Measurements from ENCODE around the gene SEC61A2. TPM values are rescaled to one million over a fixed set of nuclear protein-coding genes. Genes with fewer than 3 reads are reported as not detected.

Gene SEC61A2
- total and polyA plus RNA-seq, 2 of the 8 experiments (the other 6 are each of a cell fraction or from before 2014, with no cell fraction given) = 18.2 to 19.2 TPM

DNA sequence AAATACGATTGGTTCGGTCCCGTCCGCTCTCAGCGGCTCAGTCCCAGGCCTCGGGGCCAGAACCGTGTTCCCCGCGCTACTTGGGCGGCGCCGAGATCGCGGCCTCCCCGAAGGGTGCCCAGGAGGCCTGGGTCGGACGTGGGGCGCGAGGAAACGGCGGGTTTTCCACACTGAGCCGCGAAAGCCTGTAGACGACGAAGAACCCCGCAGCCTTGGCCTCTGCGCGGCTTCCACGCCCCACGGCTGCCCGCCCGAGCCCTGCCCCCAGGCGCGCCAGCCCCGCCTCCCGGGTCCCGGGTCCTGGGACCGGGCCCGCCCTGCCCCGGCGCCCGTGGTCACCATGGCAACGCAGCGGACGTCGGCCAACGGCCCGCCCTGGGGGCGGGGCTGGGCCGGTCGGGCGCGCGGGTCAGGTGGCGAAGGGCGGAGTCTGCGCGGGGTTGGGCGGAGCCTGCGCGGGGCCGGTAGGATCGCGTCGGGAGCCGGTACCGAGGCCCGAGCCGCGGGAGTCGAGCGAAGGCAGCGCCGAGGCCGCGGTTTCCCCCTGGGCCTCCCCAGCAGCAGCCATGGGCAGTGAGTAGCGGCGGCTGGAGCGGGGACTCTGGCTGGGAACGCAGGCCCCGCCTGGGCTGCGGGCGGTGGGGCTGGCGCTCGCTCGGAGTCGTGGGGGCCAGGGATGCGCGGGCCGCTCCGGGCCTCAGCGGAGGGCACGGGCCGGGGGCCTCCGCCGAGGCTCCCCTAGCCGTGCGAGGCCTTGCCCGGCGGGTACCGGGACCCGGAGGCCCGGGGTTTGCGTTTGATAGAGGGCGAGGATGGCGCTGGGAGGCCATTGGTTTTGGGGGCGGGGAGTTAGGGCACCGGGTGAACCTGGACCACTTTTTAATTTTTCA is at the start of gene SEC61A2 (continued):
- TF ChIP-seq CHD1 (IDR thresholded peaks at IDR 0.05; ENCODE audit: low read depth, low read length) (no peak), ZNF274 (IDR thresholded peaks at IDR 0.05; ENCODE audit: borderline replicate concordance, extremely low read depth, low read length) (no peak), BRCA1 (IDR thresholded peaks at IDR 0.05; ENCODE audit: low read depth, low read length) (no peak), POU5F1 (IDR thresholded peaks at IDR 0.05; ENCODE audit: low read depth, low read length) (no peak), POLR2A (IDR thresholded peaks at IDR 0.05; ENCODE audit: control extremely low read depth in 1 of 2, low read depth in 2 of 2, low read length in 2 of 2) (no peak; a peak in 2 of 3 replicates), SIN3A (conservative IDR thresholded peaks at IDR 0.05 in 1 of 2, IDR thresholded peaks at IDR 0.05 in 1 of 2; ENCODE audit: low read depth in 1 of 2, low read length in 2 of 2) (no peak; a peak in 1 of 4 replicates), TAF1 (IDR thresholded peaks at IDR 0.05; ENCODE audit: low read depth, low read length) (peak; percentile 59; the same call in 1 of the 2 replicates), RXRA (IDR thresholded peaks at IDR 0.05; ENCODE audit: insufficient read depth, low read depth, low read length) (no peak), RBBP5 (IDR thresholded peaks at IDR 0.05; ENCODE audit: borderline replicate concordance, low read depth, low read length) (peak; percentile 85), YY1 (IDR thresholded peaks at IDR 0.05; ENCODE audit: low read depth, low read length) (0 out of 2 replicates have a peak, but pooled peaks have one; percentile 52), EGR1 (IDR thresholded peaks at IDR 0.05; ENCODE audit: borderline replicate concordance, low read depth, low read length) (no peak), MAFK (IDR thresholded peaks at IDR 0.05; ENCODE audit: low read depth, low read length) (no peak), RFX5 (IDR thresholded peaks at IDR 0.05; ENCODE audit: borderline replicate concordance, low read depth, low read length) (no peak), TBP (IDR thresholded peaks at IDR 0.05; ENCODE audit: low read depth, low read length) (peak; percentile 15; the same call in 1 of the 2 replicates), JUN (IDR thresholded peaks at IDR 0.05; ENCODE audit: low read depth, low read length) (no peak), SAP30 (IDR thresholded peaks at IDR 0.05; ENCODE audit: insufficient read depth, insufficient replicate concordance, low read length) (no peak), KDM4A (IDR thresholded peaks at IDR 0.05; ENCODE audit: low read depth, low read length, severe bottlenecking) (peak; percentile 89), GABPA (IDR thresholded peaks at IDR 0.05; ENCODE audit: borderline replicate concordance, insufficient read depth, low read length) (no peak), BACH1 (IDR thresholded peaks at IDR 0.05; ENCODE audit: low read length) (peak; percentile 17; the same call in 1 of the 2 replicates), RAD21 (IDR thresholded peaks at IDR 0.05 in 1 of 2, conservative IDR thresholded peaks at IDR 0.05 in 1 of 2; ENCODE audit: low read depth in 2 of 2, low read length in 2 of 2) (no peak), TCF12 (IDR thresholded peaks at IDR 0.05; ENCODE audit: low read depth, low read length) (no peak), SIX5 (IDR thresholded peaks at IDR 0.05; ENCODE audit: low read depth, low read length) (no peak)

Measured in H1 (cell line).